H1 (cell line): ENCODE data around the gene FCMR. TPM values are rescaled to one million over a fixed set of nuclear protein-coding genes. Genes with fewer than 3 reads are reported as not detected.

Experiments used
- CTCF ChIA-PET: fragments of 300-600 bp; sonication (Branson Sonifier 250); formaldehyde crosslinking; loops from one replicate; lab custom pipeline; 2021; ENCODE audit not compliant: partially characterized antibody; lab: Charles Lee
- POLR2A ChIA-PET: fragments of 300-600 bp; sonication (Branson Sonifier 250); formaldehyde crosslinking; loops from one replicate; lab custom pipeline; 2021; ENCODE audit warnings: inconsistent platforms; ENCODE audit not compliant: partially characterized antibody; lab: Charles Lee
- DNase-seq, 2 experiments: peaks; one replicate each; pipeline versions ENCODE4 v3.0.0 to v3.0.0-alpha.2; 2010 to 2022; ENCODE audit warnings: low spot score in 2 of 2, low read depth in 1 of 2, mixed read lengths in 1 of 2
- FAIRE-seq: peaks from 2 replicates; lab custom pipeline; 2011; peaks lifted over from hg19 to GRCh38; lab: Jason Lieb, UNC
- H2AFZ ChIP-seq: 2 replicates; pipeline ENCODE4 v1.8.1; 2012; ENCODE audit warnings: low read length, inconsistent platforms
- H2AK5ac ChIP-seq: 2 replicates; pipeline ENCODE4 v1.6.1; 2013; ENCODE audit warnings: low read depth, low read length
- H2BK120ac ChIP-seq: replicated peaks from 2 replicates; pipeline ENCODE3; 2013; ENCODE audit warnings: low read depth, low read length, inconsistent platforms
- H2BK12ac ChIP-seq: 2 replicates; pipeline ENCODE4 v1.6.1; 2013; ENCODE audit warnings: low read depth, low read length
- H2BK15ac ChIP-seq: 2 replicates; pipeline ENCODE4 v1.6.1; 2013; ENCODE audit warnings: low read length
- H2BK20ac ChIP-seq: 2 replicates; pipeline ENCODE4 v1.6.1; 2013; ENCODE audit warnings: low read length
- H2BK5ac ChIP-seq: 2 replicates; pipeline ENCODE4 v1.6.1; 2013; ENCODE audit warnings: low read depth, low read length
- H3K14ac ChIP-seq: 2 replicates; pipeline ENCODE4 v1.6.1; 2013; ENCODE audit warnings: inconsistent platforms; ENCODE audit not compliant: insufficient read length
- H3K18ac ChIP-seq: 2 replicates; pipeline ENCODE4 v1.6.1; 2013; ENCODE audit warnings: low read length; ENCODE audit errors: extremely low read depth
- H3K23ac ChIP-seq: 2 replicates; pipeline ENCODE4 v1.6.1; 2013; ENCODE audit warnings: inconsistent platforms; ENCODE audit not compliant: insufficient read length
- H3K23me2 ChIP-seq: 2 replicates; pipeline ENCODE4 v1.6.1; 2013; ENCODE audit warnings: low read depth, low read length
- H3K27ac ChIP-seq: 2 replicates; pipeline ENCODE4 v1.6.1; 2011; ENCODE audit warnings: low read depth, low read length, inconsistent platforms
- H3K27me3 ChIP-seq, 4 experiments: replicated peaks in 1 of 4; 1 replicate in 1 of 4; 2 replicates in 3 of 4; pipeline versions ENCODE4 v1.6.1 to v1.8.1; 2011 to 2013; ENCODE audit warnings: low read length in 3 of 4, mild to moderate bottlenecking in 3 of 4, inconsistent platforms in 2 of 4, mixed read lengths in 2 of 4, moderate library complexity in 1 of 4; ENCODE audit not compliant: control insufficient read depth in 3 of 4, insufficient read depth in 3 of 4; ENCODE audit errors: extremely low read depth in 1 of 4
- H3K36me3 ChIP-seq, 4 experiments: 2 replicates each; pipeline versions ENCODE4 v1.6.1 to v1.8.1; 2011 to 2013; ENCODE audit warnings: mild to moderate bottlenecking in 4 of 4, low read length in 3 of 4, moderate library complexity in 2 of 4, control low read depth in 1 of 4, inconsistent platforms in 1 of 4; ENCODE audit not compliant: insufficient read depth in 4 of 4, control insufficient read depth in 2 of 4
- H3K4ac ChIP-seq: replicated peaks from 2 replicates; pipeline ENCODE3; 2013; ENCODE audit warnings: low read length, low read depth, mixed read lengths, inconsistent platforms; ENCODE audit not compliant: insufficient read length
- H3K4me1 ChIP-seq, 4 experiments: replicated peaks in 1 of 4; 1 replicate in 1 of 4; 2 replicates in 3 of 4; pipeline versions ENCODE4 v1.6.1 to v1.8.1; 2011 to 2013; ENCODE audit warnings: low read length in 3 of 4, inconsistent platforms in 2 of 4, mixed read lengths in 1 of 4; ENCODE audit not compliant: insufficient read depth in 4 of 4, control insufficient read depth in 3 of 4
- H3K4me2 ChIP-seq, 2 experiments: 2 replicates each; pipeline versions ENCODE4 v1.6.1 to v1.8.1; 2011 to 2013; ENCODE audit warnings: low read depth in 2 of 2, low read length in 2 of 2, control low read depth in 1 of 2, inconsistent platforms in 1 of 2, mild to moderate bottlenecking in 1 of 2; ENCODE audit not compliant: insufficient read depth in 1 of 2
- H3K4me3 ChIP-seq, 4 experiments: fragments of 200-600, 300-600 bp in 1 of 4; sonication (generic), shearing (Covaris generic), sonication (Bioruptor Twin) in 1 of 4; 2 replicates each; pipeline versions ENCODE4 v1.5.1 to v1.8.1; 2011 to 2016; ENCODE audit warnings: low read length in 4 of 4, low read depth in 3 of 4, control low read depth in 2 of 4, inconsistent platforms in 2 of 4, mild to moderate bottlenecking in 2 of 4, mixed read lengths in 1 of 4, moderate library complexity in 1 of 4; ENCODE audit not compliant: insufficient read depth in 2 of 4; ENCODE audit errors: extremely low read depth in 1 of 4
- H3K56ac ChIP-seq: replicated peaks from 2 replicates; pipeline ENCODE3; 2013; ENCODE audit warnings: low read depth, mild to moderate bottlenecking, mixed read lengths, low read length, inconsistent platforms; ENCODE audit not compliant: insufficient read length
- H3K79me1 ChIP-seq: 2 replicates; pipeline ENCODE4 v1.6.1; 2013; ENCODE audit warnings: low read depth, low read length, control low read depth
- H3K79me2 ChIP-seq, 2 experiments: 2 replicates each; pipeline versions ENCODE4 v1.6.1 to v1.8.1; 2012 to 2013; ENCODE audit warnings: low read length in 2 of 2, mild to moderate bottlenecking in 2 of 2, inconsistent platforms in 1 of 2; ENCODE audit not compliant: insufficient read depth in 2 of 2, control insufficient read depth in 1 of 2
- H3K9ac ChIP-seq, 4 experiments: replicated peaks in 1 of 4; 1 replicate in 1 of 4; 2 replicates in 3 of 4; pipeline versions ENCODE4 v1.6.1 to v1.8.1; 2011 to 2013; ENCODE audit warnings: low read depth in 3 of 4, low read length in 3 of 4, control low read depth in 2 of 4, mild to moderate bottlenecking in 2 of 4, moderate library complexity in 2 of 4, inconsistent platforms in 1 of 4; ENCODE audit errors: extremely low read depth in 1 of 4
- H3K9me3 ChIP-seq, 2 experiments: 2 replicates each; pipeline versions ENCODE4 v1.6.1 to v1.8.1; 2012 to 2013; ENCODE audit warnings: mild to moderate bottlenecking in 2 of 2, moderate library complexity in 2 of 2, control low read depth in 1 of 2, inconsistent platforms in 1 of 2, low read depth in 1 of 2, low read length in 1 of 2, mixed read lengths in 1 of 2; ENCODE audit not compliant: insufficient read depth in 2 of 2
- H4K20me1 ChIP-seq, 2 experiments: replicated peaks in 1 of 2; 2 replicates each; pipeline versions ENCODE3 to v1.8.1; 2011 to 2013; ENCODE audit warnings: inconsistent platforms in 2 of 2, low read length in 2 of 2, mild to moderate bottlenecking in 1 of 2; ENCODE audit not compliant: insufficient read depth in 2 of 2, control insufficient read depth in 1 of 2
- H4K5ac ChIP-seq: 2 replicates; pipeline ENCODE4 v1.6.1; 2013; ENCODE audit warnings: low read length, low read depth, mixed read lengths, inconsistent platforms; ENCODE audit not compliant: insufficient read length
- H4K8ac ChIP-seq: 2 replicates; pipeline ENCODE4 v1.8.0; 2013; ENCODE audit warnings: mild to moderate bottlenecking, moderate library complexity, low read length, inconsistent platforms; ENCODE audit not compliant: insufficient read depth; ENCODE audit errors: extremely low read depth
- H4K91ac ChIP-seq: replicated peaks from 2 replicates; pipeline ENCODE3; 2013; ENCODE audit warnings: low read length, mixed read lengths, inconsistent platforms; ENCODE audit not compliant: insufficient read length
- KDM1A ChIP-seq: fragments of 200-600, 300-600 bp; sonication (generic); IDR thresholded peaks from 2 replicates; pipeline ENCODE4 v1.7.1; 2016; ENCODE audit warnings: mild to moderate bottlenecking, low read length, borderline replicate concordance
- RNF2 ChIP-seq: fragments of 200-900, 300-1000 bp; sonication (generic); IDR thresholded peaks from 2 replicates; pipeline ENCODE4 v1.7.1; 2016; ENCODE audit warnings: borderline replicate concordance, low read depth, mild to moderate bottlenecking, antibody characterized with exemption, low read length; ENCODE audit not compliant: poor library complexity, severe bottlenecking; ENCODE audit errors: missing control alignments
- TAF1 ChIP-seq: IDR thresholded peaks from 2 replicates; pipeline ENCODE4 v1.6.1; 2011; ENCODE audit warnings: mild to moderate bottlenecking, low read depth, low read length
- TBP ChIP-seq: IDR thresholded peaks from 2 replicates; pipeline ENCODE4 v1.6.1; 2011; ENCODE audit warnings: low read depth, low read length, improper control_type of control experiment
- USF2 ChIP-seq: IDR thresholded peaks from 2 replicates; pipeline ENCODE4 v1.6.1; 2011; ENCODE audit warnings: low read length, improper control_type of control experiment
- WGBS, 2 experiments: shearing (Covaris generic) in 1 of 2; methylation state at CpG; one replicate each; pipeline versions ENCODE4 v1.1.6 to v1.1.7; 2013 to 2015; ENCODE audit warnings: low lambda C conversion rate in 2 of 2, mixed read lengths in 2 of 2, inconsistent platforms in 1 of 2, low coverage in 1 of 2, missing lambda C conversion rate in 1 of 2; ENCODE audit not compliant: insufficient replicate concordance in 2 of 2, insufficient coverage in 1 of 2, insufficient read length in 1 of 2; ENCODE audit errors: extremely low coverage in 1 of 2, missing lambda C conversion rate in 1 of 2; 5-methylcytosine and 5-hydroxymethylcytosine counted together
- polyA plus RNA-seq, 7 experiments: library from polyadenylated mRNA; depleted of rRNA in 3 of 7; stranded (reverse) in 5 of 7; unstranded in 2 of 7; fragments of >200 nt in 5 of 7; fragments of 200-250 nt in 2 of 7; gene quantifications; 1 replicate in 5 of 7; 2 replicates in 1 of 7; 4 replicates in 1 of 7; pipeline versions ENCODE4 v1.2.1 to v1.2.3, GENCODE V29; 2011 to 2013; ENCODE audit warnings: missing spikeins in 2 of 7, mixed read lengths in 2 of 7
- total RNA-seq: library from RNA; stranded (reverse); fragmentation: NEBNext Ultra II Directional; extraction: Animal tissue kit (Norgen Biotek cat#: 25700); gene quantifications from 2 replicates; pipeline ENCODE4 v1.2.1, GENCODE V29; 2021

FCMR gene
- total and polyA plus RNA-seq, 2 of the 8 experiments (the other 6 are each of a cell fraction or from before 2014, with no cell fraction given), result 0.53 TPM; not detected in 1

DNA sequence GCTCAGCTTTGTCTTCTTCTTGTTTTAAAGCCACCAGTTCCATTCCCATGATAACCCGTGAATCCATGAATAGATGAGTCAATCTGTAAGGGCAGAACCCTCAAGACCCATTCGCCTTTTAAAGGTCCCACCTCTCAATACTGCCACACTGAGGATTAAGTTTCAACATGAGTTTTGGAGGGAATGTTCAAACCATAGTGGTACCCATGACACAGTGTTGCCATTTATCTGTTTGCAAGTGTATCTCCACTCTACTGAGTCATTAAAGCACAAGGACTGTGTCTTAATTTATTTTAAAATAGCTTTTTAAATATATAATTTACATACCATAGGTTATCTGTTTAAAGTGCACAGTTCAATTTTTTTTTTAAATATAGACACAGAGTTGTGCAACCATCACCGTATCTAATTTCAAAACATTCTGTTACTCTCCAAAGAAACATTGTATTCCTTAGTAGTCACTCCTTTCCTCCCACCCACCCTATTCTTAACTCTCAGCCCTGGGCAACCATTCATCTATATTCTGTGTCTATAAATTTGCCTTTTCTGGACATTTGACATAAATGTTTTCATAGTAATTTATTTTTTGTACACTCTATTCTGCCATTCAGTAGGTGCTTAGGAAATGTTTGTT is 29.3 kb downstream of the FCMR start:
- Histone ChIP-seq H4K20me1 (no peaks in the 10 kb centered on the region), H2BK20ac (no peak overlapping the region), H3K23ac (no peak overlapping the region), H3K4me1 (peaks cover 0 to 3% (median 1%) of the 10 kb centered on the region in 4 experiments; a peak in 3 of 7 replicates), H3K36me3 (no peaks in the 10 kb centered on the region), H3K4ac (no peak overlapping the region), H3K18ac (no peak overlapping the region), H3K79me2 (no peaks in the 10 kb centered on the region), H4K91ac (no peak overlapping the region), H4K8ac (no peak overlapping the region), H3K4me2 (no peak overlapping the region), H2BK15ac (no peak overlapping the region), H3K9me3 (no peaks in the 10 kb centered on the region), H3K4me3 (no peak overlapping the region), H3K79me1 (no peaks in the 10 kb centered on the region), H2BK120ac (no peak overlapping the region), H2AK5ac (no peak overlapping the region), H3K9ac (no peak overlapping the region), H2BK5ac (no peak overlapping the region), H3K23me2 (no peaks in the 10 kb centered on the region), H3K14ac (no peak overlapping the region), H3K27me3 (no peaks in the 10 kb centered on the region), H2BK12ac (no peak overlapping the region), H2AFZ (no peak overlapping the region), H3K56ac (no peak overlapping the region), H4K5ac (no peak overlapping the region), H3K27ac (no peak overlapping the region)
- TF ChIP-seq RNF2, result no peak
- TF ChIP-seq TBP, result no peak
- TF ChIP-seq TAF1, result no peak
- no peak for TF ChIP-seq KDM1A
- TF ChIP-seq USF2, result no peak
- CTCF ChIA-PET, result interaction anchor here (1.1 to 2.9 kb wide), 6 partner anchors 9 to 158 kb away, joined by 3 to 7 read pairs (median 4); no protein-coding TSS in a partner anchor
- 92% methylated on average over 3 of the region's 3 CpGs; no CpG with 5 or more reads in 1 of the 2 experiments for WGBS, 2 experiments
- FAIRE-seq (no peak), DNase-seq (no peak)
- POLR2A ChIA-PET, result no interaction called here
